ENCODE results near the gene CCDC30.
"Not testable (repeated sequence)": the region's sequence is repeated elsewhere in the genome, so short reads cannot be mapped to it uniquely, and the experiment has no call there.

The CCDC30 gene

DNA sequence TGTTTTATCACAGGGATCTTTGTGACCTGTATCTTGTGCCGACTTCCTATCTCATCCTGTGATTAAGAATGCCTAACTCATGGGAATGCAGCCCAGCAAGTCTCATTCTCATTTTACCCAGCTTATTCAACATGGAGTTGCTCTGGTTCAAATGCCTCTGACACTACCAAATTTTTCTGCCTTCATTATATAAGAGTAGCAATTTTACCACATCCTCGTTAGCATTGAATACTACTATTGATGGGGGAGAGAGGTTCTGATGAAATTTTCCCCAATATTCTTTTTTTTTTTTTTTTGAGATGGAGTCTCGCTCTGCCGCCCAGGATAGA lies 150.7 kb downstream of the CCDC30 start:
- H3K4me3 ChIP-seq (ENCODE audit: low read depth, low read length): no peak overlapping the region
- TF ChIP-seq, protein P1, sequence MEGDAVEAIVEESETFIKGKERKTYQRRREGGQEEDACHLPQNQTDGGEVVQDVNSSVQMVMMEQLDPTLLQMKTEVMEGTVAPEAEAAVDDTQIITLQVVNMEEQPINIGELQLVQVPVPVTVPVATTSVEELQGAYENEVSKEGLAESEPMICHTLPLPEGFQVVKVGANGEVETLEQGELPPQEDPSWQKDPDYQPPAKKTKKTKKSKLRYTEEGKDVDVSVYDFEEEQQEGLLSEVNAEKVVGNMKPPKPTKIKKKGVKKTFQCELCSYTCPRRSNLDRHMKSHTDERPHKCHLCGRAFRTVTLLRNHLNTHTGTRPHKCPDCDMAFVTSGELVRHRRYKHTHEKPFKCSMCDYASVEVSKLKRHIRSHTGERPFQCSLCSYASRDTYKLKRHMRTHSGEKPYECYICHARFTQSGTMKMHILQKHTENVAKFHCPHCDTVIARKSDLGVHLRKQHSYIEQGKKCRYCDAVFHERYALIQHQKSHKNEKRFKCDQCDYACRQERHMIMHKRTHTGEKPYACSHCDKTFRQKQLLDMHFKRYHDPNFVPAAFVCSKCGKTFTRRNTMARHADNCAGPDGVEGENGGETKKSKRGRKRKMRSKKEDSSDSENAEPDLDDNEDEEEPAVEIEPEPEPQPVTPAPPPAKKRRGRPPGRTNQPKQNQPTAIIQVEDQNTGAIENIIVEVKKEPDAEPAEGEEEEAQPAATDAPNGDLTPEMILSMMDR (IDR thresholded peaks at IDR 0.05; ENCODE audit: insufficient read depth, low read depth, low read length, missing control alignments): no peak
- no peak for DNase-seq (ENCODE audit: low read depth)

GRCh38 chr1:42618866-42619265 lies 155.8 kb downstream of the CCDC30 start:
- TF ChIP-seq, protein P1 (IDR thresholded peaks at IDR 0.05; ENCODE audit: insufficient read depth, low read depth, low read length, missing control alignments): no peak
- no peak overlapping the region for H3K4me3 ChIP-seq (ENCODE audit: low read depth, low read length)
- DNase-seq (ENCODE audit: low read depth): no peak

- H3K4me3 ChIP-seq (ENCODE audit: low read depth, low read length): no peak overlapping the region
- TF ChIP-seq, protein P1 (IDR thresholded peaks at IDR 0.05; ENCODE audit: insufficient read depth, low read depth, low read length, missing control alignments): no peak
- no peak for DNase-seq (ENCODE audit: low read depth)
These were observed 157.2 kb downstream of the CCDC30 start for GRCh38 chr1:42620307-42620706.

- H3K4me3 ChIP-seq (ENCODE audit: low read depth, low read length); DNase-seq (ENCODE audit: low read depth): not testable (repeated sequence)
These were observed 158.1 kb downstream of the CCDC30 start for GRCh38 chr1:42621180-42621579.

- not testable (repeated sequence) for DNase-seq (ENCODE audit: low read depth); H3K4me3 ChIP-seq (ENCODE audit: low read depth, low read length)
These were observed 164.1 kb downstream of the CCDC30 start for GRCh38 chr1:42627205-42627604.

- DNase-seq (ENCODE audit: low read depth): no peak
- TF ChIP-seq, protein P1 (IDR thresholded peaks at IDR 0.05; ENCODE audit: insufficient read depth, low read depth, low read length, missing control alignments): no peak
- H3K4me3 ChIP-seq (ENCODE audit: low read depth, low read length): no peak overlapping the region
These were observed 176.0 kb downstream of the CCDC30 start for GRCh38 chr1:42639116-42639515.

- no peak for DNase-seq (ENCODE audit: low read depth)
- TF ChIP-seq, protein P1 (IDR thresholded peaks at IDR 0.05; ENCODE audit: insufficient read depth, low read depth, low read length, missing control alignments): no peak
- H3K4me3 ChIP-seq (ENCODE audit: low read depth, low read length): no peak overlapping the region
These were observed 183.0 kb downstream of the CCDC30 start for GRCh38 chr1:42646056-42646455.

GRCh38 chr1:42657201-42657600 lies 194.1 kb downstream of the CCDC30 start:
- H3K4me3 ChIP-seq (ENCODE audit: low read depth, low read length): peak overlapping the region; percentile 91; the same call in 1 of the 2 replicates
- TF ChIP-seq, protein P1 (IDR thresholded peaks at IDR 0.05; ENCODE audit: insufficient read depth, low read depth, low read length, missing control alignments): no peak
- DNase-seq (ENCODE audit: low read depth): no peak
